ENCODE measurements around the gene ADARB1. TPM values are rescaled to one million over a fixed set of nuclear protein-coding genes. Genes with fewer than 3 reads are reported as not detected.

Gene ADARB1
- total RNA-seq, 3 donors from 2014 or later (not counting 1 experiment from before 2014, with no cell fraction given): 20.7 to 28.0 (median 26.6) TPM

- 95% methylated on average over 28 of the region's 28 CpGs for WGBS (ENCODE audit: insufficient coverage)
- peaks cover 5 to 17% of the 10 kb centered on the region in 2 donors for H3K4me1 Mint-ChIP-seq
- no peak overlapping the region for H3K4me3 Mint-ChIP-seq
- H3K27me3 ChIP-seq (ENCODE audit: control insufficient read depth, insufficient read depth, low read length): peaks cover 3% of the 10 kb centered on the region
- no peaks in the 10 kb centered on the region for H3K36me3 Mint-ChIP-seq
- no peak overlapping the region for H3K27ac ChIP-seq (ENCODE audit: low read length)
- no peak for DNase-seq
- H3K27me3 Mint-ChIP-seq (ENCODE audit: low read depth in 2 of 2): peaks cover 28 to 39% of the 10 kb centered on the region in 2 donors
- H3K36me3 ChIP-seq (ENCODE audit: control insufficient read depth, insufficient read depth, low read length): no peaks in the 10 kb centered on the region
- intact Hi-C loops (cut with micrococcal nuclease): no loop called here
- H3K9me3 Mint-ChIP-seq: no peaks in the 10 kb centered on the region
- no peak for ATAC-seq
- no peak overlapping the region for H3K27ac Mint-ChIP-seq
- H3K9me3 ChIP-seq (ENCODE audit: control insufficient read depth, insufficient read depth, low read length): no peaks in the 10 kb centered on the region
- H3K4me3 ChIP-seq (ENCODE audit: low read length): no peak overlapping the region
- H3K4me1 ChIP-seq (ENCODE audit: control insufficient read depth, insufficient read depth, low read length): peaks cover 21% of the 10 kb centered on the region
- TF ChIP-seq CTCF (IDR thresholded peaks at IDR 0.05): no peak
Observed at GRCh38 chr21:45251635-45252447, 177.5 kb downstream of the ADARB1 start.

GRCh38 chr21:45252448-45252925, 178.1 kb downstream of the ADARB1 start:
- intact Hi-C loops (cut with micrococcal nuclease): no loop called here
- Histone ChIP-seq H3K36me3 (ENCODE audit: control insufficient read depth, insufficient read depth, low read length) (no peaks in the 10 kb centered on the region), H3K27ac (ENCODE audit: low read length) (no peak overlapping the region), H3K4me3 (ENCODE audit: low read length) (no peak overlapping the region), H3K27me3 (ENCODE audit: control insufficient read depth, insufficient read depth, low read length) (peaks cover 6% of the 10 kb centered on the region), H3K4me1 (ENCODE audit: control insufficient read depth, insufficient read depth, low read length) (peaks cover 27% of the 10 kb centered on the region), H3K9me3 (ENCODE audit: control insufficient read depth, insufficient read depth, low read length) (no peaks in the 10 kb centered on the region)
- DNase-seq (no peak), ATAC-seq (no peak)
- Mint-ChIP-seq H3K9me3 (no peaks in the 10 kb centered on the region), H3K36me3 (no peaks in the 10 kb centered on the region), H3K27me3 (ENCODE audit: low read depth in 2 of 2) (peaks cover 25 to 40% of the 10 kb centered on the region in 2 donors), H3K4me1 (peaks cover 5 to 24% of the 10 kb centered on the region in 2 donors), H3K4me3 (no peak overlapping the region), H3K27ac (no peak overlapping the region)
- WGBS (ENCODE audit: insufficient coverage): 97% methylated on average over 13 of the region's 13 CpGs
- no peak for TF ChIP-seq CTCF (IDR thresholded peaks at IDR 0.05)

- Mint-ChIP-seq H3K36me3 (no peaks in the 10 kb centered on the region), H3K9me3 (no peaks in the 10 kb centered on the region), H3K4me1 (peaks cover 5 to 25% of the 10 kb centered on the region in 2 donors), H3K27ac (no peak overlapping the region), H3K27me3 (ENCODE audit: low read depth in 2 of 2) (peaks cover 18 to 35% of the 10 kb centered on the region in 2 donors), H3K4me3 (no peak overlapping the region)
- Histone ChIP-seq H3K4me3 (ENCODE audit: low read length) (no peak overlapping the region), H3K36me3 (ENCODE audit: control insufficient read depth, insufficient read depth, low read length) (no peaks in the 10 kb centered on the region), H3K27ac (ENCODE audit: low read length) (no peak overlapping the region), H3K27me3 (ENCODE audit: control insufficient read depth, insufficient read depth, low read length) (peaks cover 8% of the 10 kb centered on the region), H3K4me1 (ENCODE audit: control insufficient read depth, insufficient read depth, low read length) (peaks cover 34% of the 10 kb centered on the region), H3K9me3 (ENCODE audit: control insufficient read depth, insufficient read depth, low read length) (no peaks in the 10 kb centered on the region)
- ATAC-seq (no peak), DNase-seq (no peak)
- 71% methylated on average over 8 of the region's 8 CpGs for WGBS (ENCODE audit: insufficient coverage)
- TF ChIP-seq CTCF (IDR thresholded peaks at IDR 0.05): no peak
- intact Hi-C loops (cut with micrococcal nuclease): no loop called here
Observed at GRCh38 chr21:45253180-45253579, 178.8 kb downstream of the ADARB1 start.
